ENCODE results near the gene ADGRE2. TPM values are rescaled to one million over a fixed set of nuclear protein-coding genes. Genes with fewer than 3 reads are reported as not detected.

The ADGRE2 gene
- total RNA-seq, 4 donors from 2014 or later: 1.2 to 16.5 (median 1.9) TPM; not detected in 1

- no peak overlapping the region for H3K4me3 ChIP-seq
- no peak overlapping the region for H3K27ac ChIP-seq
- H3K9me3 ChIP-seq: no peaks in the 10 kb centered on the region
- no peak for DNase-seq
- H3K4me1 ChIP-seq: peaks cover 0 to 9% (median 0%) of the 10 kb centered on the region in 4 donors
- no peak for TF ChIP-seq POLR2A (IDR thresholded peaks at IDR 0.05)
- H3K27me3 ChIP-seq: no peaks in the 10 kb centered on the region
- peaks cover 0 to 51% (median 0%) of the 10 kb centered on the region in 3 donors for H3K36me3 ChIP-seq
Measured at GRCh38 chr19:14694641-14695266, 83.6 kb downstream of the ADGRE2 start.

- no peaks in the 10 kb centered on the region for H3K9me3 ChIP-seq
- H3K27me3 ChIP-seq: no peaks in the 10 kb centered on the region
- DNase-seq: peak; percentile 98 to 100 (median 99)
- H3K36me3 ChIP-seq: peaks cover 0 to 10% (median 0%) of the 10 kb centered on the region in 3 donors
- peak within 1 kb of the TSS; percentile 62 to 82 (median 66) for H3K4me3 ChIP-seq
- peak within 1 kb of the TSS; percentile 89 to 98 (median 92) for H3K27ac ChIP-seq
- H3K4me1 ChIP-seq: peaks cover 0 to 9% (median 0%) of the 10 kb centered on the region in 4 donors
- TF ChIP-seq POLR2A (IDR thresholded peaks at IDR 0.05) (peak in 1 of 2 donors; percentile 48), CTCF (IDR thresholded peaks at IDR 0.05) (peak in 1 of 6 experiments; percentile 26)
Measured at GRCh38 chr19:14689598-14690503, 88.5 kb downstream of the ADGRE2 start, which contains the start of gene ZNF333. Gene ZNF333 (plus strand): TSS chr19:14690048. CDS start chr19:14693492, 3,444 bp downstream.

GRCh38 chr19:14686411-14686810 is 91.9 kb downstream of the ADGRE2 start:
- no peaks in the 10 kb centered on the region for H3K27me3 ChIP-seq
- DNase-seq: peak in 1 of 3 donors; percentile 25
- no peak overlapping the region for H3K27ac ChIP-seq
- TF ChIP-seq POLR2A (IDR thresholded peaks at IDR 0.05) (no peak), CTCF (IDR thresholded peaks at IDR 0.05) (peak in 5 of 6 experiments; percentile 39 to 45 (median 42))
- peaks cover 0 to 9% (median 0%) of the 10 kb centered on the region in 4 donors for H3K4me1 ChIP-seq
- H3K36me3 ChIP-seq: no peaks in the 10 kb centered on the region
- no peaks in the 10 kb centered on the region for H3K9me3 ChIP-seq
- H3K4me3 ChIP-seq: no peak overlapping the region

GRCh38 chr19:14683439-14683838 is 94.9 kb downstream of the ADGRE2 start:
- no peaks in the 10 kb centered on the region for H3K9me3 ChIP-seq
- TF ChIP-seq CTCF (IDR thresholded peaks at IDR 0.05): no peak
- H3K27ac ChIP-seq: no peak overlapping the region
- no peaks in the 10 kb centered on the region for H3K4me1 ChIP-seq
- H3K4me3 ChIP-seq: no peak overlapping the region
- no peaks in the 10 kb centered on the region for H3K27me3 ChIP-seq
- DNase-seq: no peak
- no peaks in the 10 kb centered on the region for H3K36me3 ChIP-seq

Small RNA genes within 50 kb of the gene (small RNA-seq; reads per million reads assigned to genes)
- gene AC005255.1: 0 to 0.06 reads per million in 2 donors

Other genes with a start within 250 kb of the ADGRE2 start
- 100 to 1,000 TPM in 1 of 4 donors, 10 to 100 TPM in 3; 24.8 to 103 (median 78.7) TPM for gene TECR, start 249.0 kb downstream of the ADGRE2 start, total RNA-seq
- 100 to 1,000 TPM; 275 to 432 (median 358) TPM for gene NDUFB7, start 206.5 kb downstream of the ADGRE2 start, total RNA-seq
- gene CLEC17A, start 195.5 kb downstream of the ADGRE2 start, total RNA-seq: 10 to 100 TPM in 1 of 4 donors, 1 to 10 TPM in 1, not detected in 2; 1.3 to 12.4 TPM
- not detected for gene ADGRE3, start 103.7 kb downstream of the ADGRE2 start, total RNA-seq
- gene ZNF333, start 88.5 kb downstream of the ADGRE2 start, total RNA-seq: 10 to 100 TPM in 3 of 4 donors, 1 to 10 TPM in 1; 7.5 to 27.8 (median 17.1) TPM
- gene OR7A5, start 56.6 kb upstream of the ADGRE2 start, total RNA-seq: not detected
- not detected for gene OR7C1, start 56.6 kb upstream of the ADGRE2 start, total RNA-seq
- not detected for gene OR7A10, start 70.4 kb upstream of the ADGRE2 start, total RNA-seq
- not detected for gene OR7A17, start 107.6 kb upstream of the ADGRE2 start, total RNA-seq
- gene OR7C2, start 162.9 kb upstream of the ADGRE2 start, total RNA-seq: not detected
- gene SLC1A6, start 201.3 kb upstream of the ADGRE2 start, total RNA-seq: not detected

Data from Peyer's patch (tissue), 4 donors.